HG03342 (cell line): ENCODE results near the gene CEP128.

Experiments
- ATAC-seq: cut with Tn5 transposase; IDR thresholded peaks from one replicate; pipeline ENCODE4 v1.9.1; 2021; ENCODE audit warnings: mild to moderate bottlenecking, moderate library complexity; ENCODE audit not compliant: unreplicated experiment

CEP128 gene

DNA sequence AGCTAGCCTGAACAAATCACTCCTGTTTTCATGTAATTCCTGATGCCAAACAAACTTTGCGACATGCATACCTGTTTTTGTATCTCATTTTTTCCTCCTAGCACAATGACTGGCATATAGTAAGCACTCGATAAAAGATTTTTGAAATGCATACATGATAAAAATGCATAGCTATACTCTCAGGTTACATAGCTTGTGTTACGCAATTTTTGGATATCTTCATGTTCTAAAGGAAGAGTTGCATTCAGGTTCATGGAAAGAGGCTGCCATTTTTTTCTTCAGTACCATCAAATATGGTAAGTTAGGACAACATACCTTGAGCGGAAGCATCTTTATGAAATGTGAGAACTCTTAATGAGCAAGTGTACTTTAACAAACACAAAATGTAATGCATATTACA lies 445.4 kb downstream of the CEP128 start:
- no peak for ATAC-seq

DNA sequence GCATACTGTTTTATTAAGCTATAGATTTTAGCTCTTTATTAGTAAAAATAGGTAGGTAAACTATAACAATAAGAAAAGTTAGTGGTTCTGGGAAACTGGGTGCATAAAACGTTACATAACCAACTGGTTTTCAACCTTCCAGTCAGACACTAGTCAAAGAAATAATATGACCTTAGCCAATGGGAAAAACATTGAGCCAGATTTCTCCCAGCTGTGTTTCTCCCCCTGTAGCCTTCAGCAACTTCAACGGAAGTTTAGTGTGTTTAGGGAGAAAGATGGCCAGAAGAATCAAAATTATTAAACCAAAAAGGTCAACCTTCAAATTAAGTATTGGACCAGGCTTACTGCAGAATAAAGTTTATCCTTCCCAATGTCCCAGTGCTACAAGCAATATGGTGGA lies 446.8 kb downstream of the CEP128 start:
- no peak for ATAC-seq

DNA sequence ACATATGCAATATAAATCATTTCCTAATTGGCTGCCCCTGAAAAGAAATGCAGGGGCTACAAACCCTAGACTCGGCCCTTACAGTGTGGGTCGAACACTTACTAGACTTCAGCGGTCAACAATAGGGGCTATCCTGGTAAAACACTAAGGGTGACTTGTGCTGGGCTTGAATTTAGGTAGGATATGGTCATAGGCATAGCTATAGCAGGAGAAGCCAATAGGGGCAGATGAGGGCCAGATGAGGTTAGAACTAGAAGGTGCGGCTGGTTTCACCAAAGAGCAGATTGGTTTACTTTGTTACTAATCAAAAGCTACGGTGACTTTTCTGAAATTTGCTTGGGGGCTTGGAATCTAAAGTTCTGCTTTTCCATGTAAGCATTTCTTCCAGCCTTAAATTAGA lies 447.9 kb downstream of the CEP128 start:
- no peak for ATAC-seq

DNA sequence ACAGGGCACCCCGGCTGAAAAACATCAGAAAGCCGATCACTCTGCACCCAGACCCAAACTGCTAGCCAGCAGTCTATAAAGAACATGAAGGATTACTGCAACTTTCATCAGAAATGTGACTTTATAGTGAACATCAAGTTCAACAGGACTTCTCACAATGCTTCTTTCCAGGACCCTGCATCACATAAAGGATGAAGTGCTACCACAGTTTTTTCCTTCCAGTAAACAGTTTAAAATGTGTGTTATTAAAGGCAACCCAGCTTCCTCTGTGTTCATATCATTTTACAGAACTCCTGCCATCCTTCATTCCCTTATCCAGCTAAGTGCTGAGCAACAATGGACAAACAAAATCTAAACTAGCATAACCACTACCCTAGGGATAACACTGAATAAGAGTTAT lies 449.9 kb downstream of the CEP128 start:
- ATAC-seq, result no peak

DNA sequence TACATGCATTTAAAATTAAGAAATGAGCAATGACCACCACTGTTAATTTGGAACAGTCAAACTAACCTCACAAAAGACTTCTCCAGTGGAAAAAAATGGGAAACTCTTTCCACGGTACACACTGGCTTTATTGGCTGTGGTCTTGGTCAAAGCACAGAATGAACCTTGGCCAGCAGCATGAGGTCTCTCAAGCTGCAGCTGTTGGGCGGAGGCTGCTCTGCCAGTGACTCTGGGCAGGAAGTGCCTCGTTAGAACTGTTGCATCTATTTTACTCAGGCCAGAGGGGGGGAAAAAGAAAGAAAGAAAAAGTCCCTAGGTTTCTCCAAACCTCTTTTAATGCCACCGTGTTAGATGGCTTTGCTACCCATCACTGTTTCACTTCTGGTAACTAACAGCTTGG lies 450.4 kb downstream of the CEP128 start:
- peak; percentile 42 for ATAC-seq

DNA sequence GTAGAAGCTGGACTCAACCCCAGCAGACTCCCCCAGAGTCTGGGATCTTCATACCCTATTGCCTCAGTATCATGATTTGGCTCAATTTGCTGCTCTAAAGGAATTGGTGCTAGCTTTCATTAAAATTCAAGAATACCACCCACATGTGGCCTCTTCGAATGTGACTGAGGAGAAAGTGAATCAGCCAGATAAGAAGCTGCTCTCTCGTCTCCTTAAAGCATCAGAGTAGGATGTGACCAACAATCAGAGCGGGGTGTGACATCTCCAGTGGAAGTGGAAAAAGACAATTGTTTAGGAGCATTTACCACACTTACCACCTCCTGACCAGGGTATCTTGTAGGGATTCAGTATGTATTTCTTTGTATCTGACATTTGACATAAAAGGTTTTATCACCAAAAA lies 452.0 kb downstream of the CEP128 start:
- ATAC-seq, result no peak

DNA sequence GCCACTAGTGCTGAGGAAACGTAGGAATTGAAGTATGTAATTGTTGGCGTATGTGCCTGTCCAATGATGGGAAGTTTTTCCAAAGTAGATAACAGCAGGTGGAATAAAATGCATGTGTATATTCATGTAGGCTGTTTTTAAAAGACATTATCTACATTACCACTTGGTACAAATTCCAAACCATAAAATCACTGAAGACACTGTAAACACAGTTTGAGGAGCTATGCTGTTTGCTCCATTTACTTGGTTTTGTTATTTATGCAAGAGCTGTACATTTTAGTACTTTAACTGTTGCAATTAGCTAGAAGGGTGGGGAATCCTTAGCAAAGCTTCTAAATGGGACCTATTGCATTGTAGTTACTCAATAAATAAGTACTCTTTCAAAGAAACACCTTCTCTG lies 455.8 kb downstream of the CEP128 start:
- no peak for ATAC-seq

DNA sequence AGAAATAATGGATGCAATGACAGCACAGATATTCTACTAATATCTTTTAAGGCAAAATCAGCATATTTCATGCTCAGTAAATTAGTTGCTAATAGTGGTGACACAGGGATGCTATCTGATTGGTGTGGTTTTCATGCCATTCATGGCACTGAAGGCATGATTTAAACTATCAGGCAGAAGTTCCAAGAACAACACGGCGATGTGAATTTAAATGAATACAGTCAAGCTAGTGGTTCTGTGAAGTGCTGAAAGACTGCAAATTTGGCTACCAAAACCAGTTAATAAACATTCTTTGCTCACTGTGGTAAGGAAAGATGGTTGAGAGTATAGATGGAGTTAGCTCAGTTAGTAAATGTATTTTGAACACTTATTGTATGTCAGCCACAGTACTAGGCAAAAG lies 458.2 kb downstream of the CEP128 start:
- no peak for ATAC-seq

DNA sequence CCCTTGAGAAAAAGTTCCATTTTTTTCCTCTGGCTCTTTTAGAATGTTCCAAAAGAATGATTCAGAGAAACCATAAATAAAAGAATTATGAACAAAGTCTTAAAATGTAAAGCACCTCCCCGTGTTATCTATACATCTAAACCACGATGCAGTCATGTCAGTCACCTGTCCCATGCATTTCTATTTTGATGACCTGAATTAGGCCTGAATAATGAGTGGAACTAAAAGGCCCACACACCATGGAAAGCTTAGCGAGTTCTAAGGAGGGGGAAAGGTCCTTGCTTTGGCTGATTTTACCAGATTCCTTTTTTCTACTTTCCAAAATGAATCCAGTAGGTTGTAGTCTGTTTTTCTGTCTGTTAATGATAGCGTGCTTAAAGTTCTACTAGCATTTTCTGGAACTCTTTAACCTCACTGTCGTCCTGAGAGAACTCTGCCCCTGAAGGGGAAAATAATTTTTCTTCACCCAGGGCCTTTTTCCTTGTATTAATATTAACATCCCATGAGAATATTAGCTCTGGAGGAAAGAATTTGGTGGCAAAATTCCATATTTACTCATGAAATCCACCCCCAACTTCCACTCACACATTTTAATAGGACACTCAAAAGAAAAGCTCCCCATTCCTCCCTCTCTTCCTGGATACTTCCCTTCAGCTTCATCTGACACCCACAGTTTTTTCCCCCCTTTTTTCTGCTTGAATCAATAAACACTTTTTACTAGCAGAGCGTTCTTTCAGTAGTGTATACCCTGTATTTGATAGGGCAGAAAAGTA lies 464.0 kb downstream of the CEP128 start:
- no peak for ATAC-seq

DNA sequence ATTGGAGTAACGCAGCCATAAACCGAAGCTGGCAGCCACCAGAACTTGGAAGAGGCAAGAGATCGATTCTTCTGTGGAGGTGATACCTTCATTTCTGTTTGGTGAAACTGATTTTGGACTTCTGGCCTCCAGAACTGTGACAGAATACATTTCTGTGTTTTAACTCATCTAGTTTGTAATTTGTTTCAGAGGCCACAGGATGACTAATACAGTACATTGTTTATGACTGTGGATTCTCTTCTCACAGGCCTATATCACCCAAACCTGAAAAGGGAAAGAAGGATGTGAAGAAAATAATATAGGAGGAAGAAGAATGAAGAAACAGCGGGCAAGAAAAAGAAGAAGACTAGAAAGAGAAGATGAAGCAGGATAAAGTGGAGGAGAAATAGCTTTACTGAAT lies 466.5 kb downstream of the CEP128 start:
- no peak for ATAC-seq

DNA sequence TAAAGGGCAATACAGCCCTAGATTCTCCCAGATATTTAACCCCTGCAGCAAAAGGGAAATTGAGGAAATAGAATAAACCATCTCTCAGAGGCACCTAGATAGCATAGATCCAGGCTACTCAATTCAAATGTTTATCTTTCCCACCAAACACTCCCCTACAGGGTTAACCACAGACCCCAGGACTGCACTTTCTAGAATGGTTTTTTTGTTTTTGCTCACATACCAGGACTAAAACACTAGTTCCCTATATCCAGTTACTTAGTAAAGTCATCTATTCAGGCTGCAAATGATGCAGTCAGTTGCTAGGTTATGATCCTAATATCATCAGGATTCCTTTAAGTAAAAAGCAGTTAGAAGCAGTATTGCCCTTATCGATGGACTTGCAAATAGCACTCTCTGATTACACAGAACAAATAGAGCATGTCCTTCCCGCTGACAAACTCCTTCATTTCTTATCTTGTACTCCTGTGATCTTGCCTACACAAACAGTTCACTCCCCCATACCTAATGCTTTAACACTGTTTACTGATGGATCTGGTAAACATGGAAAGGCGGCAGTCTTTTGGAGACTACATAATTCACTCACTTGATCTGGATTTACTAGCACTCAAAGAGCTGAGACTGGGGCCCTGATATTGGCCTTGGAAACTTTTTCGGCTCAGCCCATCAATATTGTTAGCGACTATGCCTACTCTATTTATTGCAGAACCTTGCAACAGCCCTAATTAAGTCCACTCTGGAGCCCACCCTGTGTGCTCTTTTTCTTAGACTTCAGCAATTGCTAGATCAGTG lies 473.0 kb downstream of the CEP128 start:
- ATAC-seq, result no peak

DNA sequence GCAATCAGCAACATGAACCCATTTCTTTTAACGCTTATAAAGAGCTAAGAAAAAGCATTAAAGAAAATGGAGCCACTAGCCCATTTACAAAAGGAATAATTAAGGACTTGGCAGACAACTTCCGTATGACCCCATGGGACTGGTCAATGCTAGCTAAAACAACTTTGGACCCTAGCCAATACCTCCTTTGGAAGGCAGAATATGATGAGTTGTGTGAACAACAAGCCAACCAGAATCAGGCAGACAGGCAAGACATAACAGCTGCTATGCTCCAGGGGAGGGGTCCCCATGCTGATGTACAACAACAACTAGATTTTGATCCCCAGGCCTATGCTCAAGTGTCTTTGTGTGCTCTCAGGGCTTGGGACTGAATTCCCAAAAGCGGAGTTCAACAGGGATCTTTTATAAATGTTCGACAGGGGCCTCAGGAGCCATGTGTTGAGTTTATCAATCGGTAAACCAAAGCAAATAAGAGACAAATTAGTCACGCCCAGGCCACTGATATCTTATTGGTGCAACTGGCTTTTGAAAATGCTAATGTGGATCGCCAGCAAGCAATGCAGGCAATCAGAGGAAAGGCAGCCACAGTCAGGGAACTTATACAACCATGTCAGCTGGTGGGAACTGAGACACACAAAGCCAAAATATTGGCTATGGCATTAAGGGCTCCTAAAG lies 475.9 kb downstream of the CEP128 start:
- no peak for ATAC-seq

DNA sequence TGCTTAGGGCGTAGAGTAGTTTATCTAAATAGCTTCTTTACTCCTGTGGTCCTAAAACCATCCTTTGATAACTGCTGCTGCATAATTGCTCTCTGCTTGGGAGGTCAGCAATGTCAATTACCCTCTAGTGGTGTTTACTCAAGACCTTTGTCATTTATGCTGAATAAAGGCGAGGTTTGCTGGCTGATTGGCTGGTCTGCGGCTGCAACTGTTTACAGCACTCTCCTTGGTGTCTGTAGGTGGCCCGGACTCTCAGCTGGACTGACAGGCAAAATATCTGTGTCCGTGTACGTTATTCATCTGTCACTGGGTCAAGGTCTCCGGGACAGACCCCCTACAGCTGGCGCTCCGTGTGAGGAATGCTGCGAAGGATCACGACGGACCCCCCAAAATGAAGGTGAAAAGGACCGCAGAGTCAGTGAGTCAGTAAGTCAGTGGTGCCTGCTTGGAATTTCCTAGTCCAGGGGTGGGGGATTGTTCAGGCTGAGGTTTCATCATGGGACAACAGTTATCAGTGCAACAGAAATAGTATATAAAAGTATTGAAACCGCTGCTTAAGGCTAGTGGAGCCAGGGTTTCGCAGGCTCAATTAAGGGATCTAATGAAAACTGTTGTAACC lies 476.9 kb downstream of the CEP128 start:
- ATAC-seq, result no peak

DNA sequence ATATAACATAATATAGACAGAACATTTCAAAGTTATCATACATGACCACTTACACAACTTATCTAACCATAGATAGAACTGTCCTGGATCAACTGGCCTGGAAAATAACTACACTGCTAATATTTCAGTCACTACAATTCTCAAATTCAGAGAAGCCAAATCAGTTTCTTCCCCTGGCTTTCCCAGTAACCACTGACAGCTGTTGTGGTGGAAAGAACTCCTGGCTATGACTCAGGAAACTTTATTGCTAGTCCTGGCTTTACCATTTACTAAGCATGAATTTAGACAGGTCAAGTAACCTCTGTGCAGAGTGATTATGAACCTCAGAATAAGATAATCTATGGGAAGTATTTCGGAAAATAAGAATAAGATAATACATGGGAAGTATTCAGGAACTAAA lies 485.3 kb downstream of the CEP128 start:
- ATAC-seq, result no peak

DNA sequence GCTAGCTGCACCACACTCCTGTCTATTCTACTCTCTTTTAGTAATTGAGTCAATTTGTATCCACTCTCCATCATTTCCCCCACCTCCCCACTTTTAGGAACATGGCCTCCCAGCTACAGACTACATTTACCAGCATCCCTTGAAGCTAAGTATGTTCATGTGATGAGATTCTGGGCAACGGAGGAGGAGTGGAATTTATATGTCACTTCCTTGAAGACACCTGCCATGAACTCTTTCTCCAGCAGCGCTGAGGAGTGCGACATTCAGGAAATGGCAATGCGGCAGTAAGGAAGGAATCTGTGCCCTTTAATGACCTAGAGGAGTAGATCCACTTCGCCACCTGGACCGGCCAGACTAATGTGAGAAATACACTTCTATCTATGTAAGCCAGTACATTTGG lies 486.5 kb downstream of the CEP128 start:
- ATAC-seq, result no peak

DNA sequence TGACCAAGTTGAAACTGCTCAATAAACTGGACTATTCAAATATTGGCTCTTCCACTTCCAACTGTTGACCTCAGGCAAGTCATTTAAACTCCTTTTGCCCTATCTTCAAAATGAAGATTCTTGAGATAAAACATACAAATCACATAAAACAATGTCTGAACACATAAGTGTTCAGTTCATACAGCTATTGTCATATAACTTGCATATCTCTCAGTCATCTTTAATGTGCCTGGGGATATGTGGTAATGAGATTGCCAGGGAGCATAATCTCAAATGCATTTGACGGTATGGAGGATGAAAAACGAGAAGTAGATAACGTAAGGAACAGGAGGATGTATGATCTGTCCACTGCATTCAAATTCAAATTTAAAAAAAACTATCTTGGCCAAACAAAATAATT lies 493.3 kb downstream of the CEP128 start:
- ATAC-seq, result no peak

DNA sequence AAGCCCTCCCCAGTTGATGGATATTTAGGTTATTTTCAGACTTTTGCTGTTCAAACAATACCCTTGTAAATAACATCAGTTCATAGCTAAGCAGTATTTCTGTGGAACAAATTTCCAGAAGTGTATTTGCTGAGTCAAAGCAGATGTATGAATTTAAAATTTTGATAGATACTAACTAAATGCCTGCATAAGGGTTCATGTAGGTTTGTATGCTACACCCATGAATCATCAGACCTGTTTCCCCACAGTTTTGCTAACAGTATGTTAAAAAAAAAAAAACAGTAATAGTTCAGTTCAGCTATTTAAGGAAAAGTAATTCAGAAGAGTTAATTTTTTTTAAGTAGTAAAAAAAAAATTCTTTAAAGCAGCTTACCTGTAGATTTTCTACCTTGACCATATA lies 494.1 kb downstream of the CEP128 start:
- no peak for ATAC-seq
